Stimulated activated CD8-positive, alpha-beta memory T cell treated with anti-CD3 and anti-CD28 coated beads, Interleukin-12 subunit alpha, Interleukin-12 subunit beta, amount 100 ng/mL, for 4 hours (primary cell): ENCODE measurements around the gene TEX22.

ENCODE experiments used
- DNase-seq: peaks from one replicate; pipeline ENCODE4 v3.0.0-alpha.2; 2020; ENCODE audit warnings: low read depth

The TEX22 gene

GRCh38 chr14:105400016-105400415 lies 1.7 kb downstream of the TEX22 start:
- DNase-seq = no peak

- DNase-seq = no peak
These were observed 3.4 kb downstream of the TEX22 start for GRCh38 chr14:105401699-105402098.

- no peak for DNase-seq
These were observed 10.3 kb downstream of the TEX22 start for GRCh38 chr14:105408592-105408991.

GRCh38 chr14:105409364-105409763 lies 11.0 kb downstream of the TEX22 start:
- no peak for DNase-seq

- DNase-seq = no peak
These were observed 12.3 kb downstream of the TEX22 start for GRCh38 chr14:105410642-105411016.

GRCh38 chr14:105411017-105411941 lies 12.9 kb downstream of the TEX22 start:
- no peak for DNase-seq

- DNase-seq = no peak
These were observed 13.8 kb downstream of the TEX22 start for GRCh38 chr14:105411985-105412770.

- DNase-seq = no peak
These were observed 14.6 kb downstream of the TEX22 start for GRCh38 chr14:105412771-105413543.

GRCh38 chr14:105413544-105413886 lies 15.2 kb downstream of the TEX22 start:
- no peak for DNase-seq

- DNase-seq = peak; percentile 49
These were observed 16.4 kb downstream of the TEX22 start for GRCh38 chr14:105414456-105415371.

- no peak for DNase-seq
These were observed 17.4 kb downstream of the TEX22 start for GRCh38 chr14:105415481-105416428.

- no peak for DNase-seq
These were observed 18.3 kb downstream of the TEX22 start for GRCh38 chr14:105416671-105417070.

- DNase-seq = no peak
These were observed 19.4 kb downstream of the TEX22 start for GRCh38 chr14:105417690-105418121.

- no peak for DNase-seq
These were observed 20.2 kb downstream of the TEX22 start for GRCh38 chr14:105418269-105419194.

GRCh38 chr14:105419195-105420091 lies 21.1 kb downstream of the TEX22 start, which contains the start of gene MTA1:
TSS of gene MTA1 (plus strand) at chr14:105419827. CDS start at chr14:105420036, 209 bp downstream.
- peak; percentile 30 for DNase-seq

- no peak for DNase-seq
These were observed 22.0 kb downstream of the TEX22 start for GRCh38 chr14:105420101-105420973.
